A673 (cell line): ENCODE measurements around the gene POU2F3. TPM values are rescaled to one million over a fixed set of nuclear protein-coding genes. Genes with fewer than 3 reads are reported as not detected.

Experiments
- BruUV-seq: library from RNA; stranded (reverse); fragments of 400-500 nt; replicated peaks from 2 replicates; lab custom pipeline; 2021; lab: Mats Ljungman, UMichigan
- CTCF ChIA-PET: fragments of 300-600 bp; sonication (Branson Sonifier 250); formaldehyde crosslinking; loops from one replicate; lab custom pipeline; 2022; ENCODE audit warnings: antibody characterized with exemption; lab: Charles Lee
- POLR2A ChIA-PET: fragments of 300-600 bp; sonication (Branson Sonifier 250); formaldehyde crosslinking; loops from one replicate; lab custom pipeline; 2022; ENCODE audit warnings: antibody characterized with exemption; ENCODE audit not compliant: low non-redundant PET; lab: Charles Lee
- DNase-seq: peaks from one replicate; pipeline ENCODE4 v3.0.0-alpha.2; 2015; ENCODE audit warnings: low spot score
- H3K27ac ChIP-seq: fragments of 200-600 bp; sonication (generic); 2 replicates; pipeline ENCODE4 v1.5.1; 2016; ENCODE audit warnings: mixed run types, low read depth, mild to moderate bottlenecking, mixed read lengths, antibody characterized with exemption, low read length; ENCODE audit not compliant: poor library complexity, severe bottlenecking
- H3K27me3 ChIP-seq: fragments of 200-600 bp; sonication (generic); replicated peaks from 2 replicates; pipeline ENCODE4 v1.6.1; 2017; ENCODE audit warnings: mixed run types, low read depth, mild to moderate bottlenecking, mixed read lengths, antibody characterized with exemption, low read length; ENCODE audit not compliant: insufficient read depth, poor library complexity
- H3K36me3 ChIP-seq: fragments of 200-600 bp; sonication (generic); 2 replicates; pipeline ENCODE4 v1.6.1; 2016; ENCODE audit warnings: mixed run types, mild to moderate bottlenecking, mixed read lengths, antibody characterized with exemption, low read length; ENCODE audit not compliant: insufficient read depth, poor library complexity, severe bottlenecking
- H3K4me1 ChIP-seq: fragments of 200-600 bp; sonication (generic); 2 replicates; pipeline ENCODE4 v1.6.1; 2017; ENCODE audit warnings: mixed run types, mild to moderate bottlenecking, mixed read lengths, antibody characterized with exemption, low read length; ENCODE audit not compliant: insufficient read depth, poor library complexity, severe bottlenecking
- H3K4me3 ChIP-seq: fragments of 200-600 bp; sonication (generic); 2 replicates; pipeline ENCODE4 v1.5.1; 2016; ENCODE audit warnings: low read depth, mixed run types, mild to moderate bottlenecking, mixed read lengths, low read length; ENCODE audit not compliant: poor library complexity, severe bottlenecking
- H3K9me3 ChIP-seq: fragments of 200-600 bp; sonication (generic); 2 replicates; pipeline ENCODE4 v1.6.1; 2016; ENCODE audit warnings: mixed run types, low read depth, mild to moderate bottlenecking, mixed read lengths, antibody characterized with exemption, low read length; ENCODE audit not compliant: poor library complexity, severe bottlenecking
- EZH2 ChIP-seq: fragments of 200-600 bp; sonication (generic); IDR thresholded peaks from 2 replicates; pipeline ENCODE4 v1.6.1; 2017; ENCODE audit warnings: borderline replicate concordance, low read depth, mild to moderate bottlenecking, mixed read lengths, antibody characterized with exemption, low read length; ENCODE audit not compliant: poor library complexity, severe bottlenecking
- intact Hi-C: fragments of 100-400 bp; cut with micrococcal nuclease; formaldehyde crosslinking; loops from one replicate; pipeline ENCODE4 v1.10.0; 2022; ENCODE audit not compliant: unreplicated experiment
- total RNA-seq: library from RNA; stranded (reverse); gene quantifications from 2 replicates; pipeline ENCODE4 v1.2.3, GENCODE V29; 2021
- TF ChIP-seq, protein P1 (sequence below): fragments of 300-800, 200-600 bp; sonication (generic); conservative IDR thresholded peaks from 2 replicates; pipeline ENCODE4 v1.5.1; 2017; ENCODE audit warnings: low read depth, mild to moderate bottlenecking, antibody characterized with exemption, low read length, moderate library complexity, mixed read lengths

The POU2F3 gene
- total RNA-seq, 1 experiment from 2014 or later: not detected

DNA sequence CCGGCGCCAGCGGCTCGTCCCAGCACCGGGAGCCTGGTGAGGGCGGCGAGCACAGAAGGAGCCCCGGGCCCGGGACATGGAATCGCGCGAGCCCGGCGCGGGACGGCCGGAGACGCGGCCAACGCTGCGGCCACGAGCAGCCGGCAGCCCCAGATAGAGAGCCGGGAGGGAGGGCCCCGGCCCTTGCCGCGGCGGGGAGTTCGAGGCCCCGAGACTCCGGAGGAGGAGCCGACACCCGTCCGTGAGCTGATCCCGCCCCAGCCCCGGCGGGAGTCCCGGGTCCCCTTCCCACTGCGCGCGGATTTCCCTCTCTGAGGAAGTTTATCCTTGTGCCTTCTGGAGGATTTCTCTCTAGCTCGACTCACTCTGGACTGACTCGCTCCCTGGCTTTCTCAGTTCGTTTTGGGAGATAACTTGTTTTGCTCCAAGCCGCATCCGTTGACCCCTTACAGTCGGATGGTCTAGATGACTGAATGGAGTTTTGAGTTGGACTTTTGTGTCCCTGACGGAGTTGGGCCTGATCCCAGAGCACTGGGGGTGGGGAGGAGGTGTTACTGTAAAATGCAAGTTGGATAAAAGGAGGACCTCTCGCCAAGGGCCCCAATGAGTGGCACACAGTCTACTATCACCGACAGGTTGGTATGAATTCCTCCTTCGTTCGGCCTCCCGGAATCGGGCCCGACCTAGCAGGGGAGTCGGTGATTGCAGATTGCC lies 96.9 kb downstream of the POU2F3 start:
- intact Hi-C loops: loop anchor here (5.0 to 10.0 kb wide), 4 partner anchors 66 to 618 kb away; no protein-coding TSS in a partner anchor
- ChIA-PET CTCF (interaction anchor here (0.5 to 0.9 kb wide), 2 partner anchors 13 to 175 kb away, joined by 3 to 6 read pairs; partner anchors contain the start of gene GRIK4), POLR2A (no interaction called here)
- H3K4me1 ChIP-seq: peaks cover 30% of the 10 kb centered on the region
- peak overlapping the region; percentile 75 for H3K4me3 ChIP-seq
- TF ChIP-seq, protein P1, sequence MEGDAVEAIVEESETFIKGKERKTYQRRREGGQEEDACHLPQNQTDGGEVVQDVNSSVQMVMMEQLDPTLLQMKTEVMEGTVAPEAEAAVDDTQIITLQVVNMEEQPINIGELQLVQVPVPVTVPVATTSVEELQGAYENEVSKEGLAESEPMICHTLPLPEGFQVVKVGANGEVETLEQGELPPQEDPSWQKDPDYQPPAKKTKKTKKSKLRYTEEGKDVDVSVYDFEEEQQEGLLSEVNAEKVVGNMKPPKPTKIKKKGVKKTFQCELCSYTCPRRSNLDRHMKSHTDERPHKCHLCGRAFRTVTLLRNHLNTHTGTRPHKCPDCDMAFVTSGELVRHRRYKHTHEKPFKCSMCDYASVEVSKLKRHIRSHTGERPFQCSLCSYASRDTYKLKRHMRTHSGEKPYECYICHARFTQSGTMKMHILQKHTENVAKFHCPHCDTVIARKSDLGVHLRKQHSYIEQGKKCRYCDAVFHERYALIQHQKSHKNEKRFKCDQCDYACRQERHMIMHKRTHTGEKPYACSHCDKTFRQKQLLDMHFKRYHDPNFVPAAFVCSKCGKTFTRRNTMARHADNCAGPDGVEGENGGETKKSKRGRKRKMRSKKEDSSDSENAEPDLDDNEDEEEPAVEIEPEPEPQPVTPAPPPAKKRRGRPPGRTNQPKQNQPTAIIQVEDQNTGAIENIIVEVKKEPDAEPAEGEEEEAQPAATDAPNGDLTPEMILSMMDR: no peak
- no peak for TF ChIP-seq EZH2
- H3K36me3 ChIP-seq: no peaks in the 10 kb centered on the region
- H3K27ac ChIP-seq: peak overlapping the region; percentile 86
- no peaks in the 10 kb centered on the region for H3K27me3 ChIP-seq
- BruUV-seq: no TSS peak
- no peaks in the 10 kb centered on the region for H3K9me3 ChIP-seq
- peak; percentile 73 for DNase-seq

DNA sequence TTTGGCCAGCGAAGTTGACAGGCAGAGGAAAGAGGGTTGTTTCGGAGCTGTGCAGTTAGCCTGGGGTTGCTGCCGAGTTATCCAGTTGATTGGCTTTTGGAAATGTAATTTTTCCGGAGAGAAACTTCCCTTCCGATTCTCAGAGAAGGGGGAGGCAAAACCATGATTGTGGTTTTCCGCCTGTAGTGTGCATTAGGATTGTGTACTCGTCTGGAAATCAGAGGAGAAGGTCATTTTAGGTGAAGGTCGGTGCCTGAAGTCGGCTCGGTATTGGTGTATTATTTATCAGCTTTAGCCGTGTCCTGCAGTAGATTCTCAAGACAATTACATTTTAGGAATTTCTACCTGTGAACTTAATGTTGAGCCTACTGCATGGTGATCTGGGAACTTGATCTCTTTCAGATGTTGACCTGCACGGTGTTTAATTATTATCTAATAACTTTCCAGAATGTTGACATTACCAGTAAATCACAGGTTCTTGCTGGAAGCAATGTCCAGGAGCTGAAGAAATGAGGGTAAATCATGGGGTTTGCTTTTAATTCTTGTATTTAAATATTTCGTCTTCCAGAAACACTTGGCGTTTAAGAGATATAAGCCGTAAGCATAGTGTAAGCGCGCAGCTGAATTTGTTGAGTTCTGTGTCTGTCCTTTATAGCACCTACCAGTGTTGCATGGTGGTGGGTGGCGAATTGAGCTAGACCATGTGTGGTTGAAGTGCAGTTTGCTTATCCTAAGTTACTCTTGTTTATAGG lies 97.6 kb downstream of the POU2F3 start:
- Histone ChIP-seq H3K9me3 (peaks cover 3% of the 10 kb centered on the region), H3K4me3 (peak overlapping the region; percentile 75), H3K36me3 (peaks cover 2% of the 10 kb centered on the region), H3K4me1 (peaks cover 27% of the 10 kb centered on the region), H3K27ac (peak overlapping the region; percentile 86), H3K27me3 (no peaks in the 10 kb centered on the region)
- intact Hi-C loops: loop anchor here (5.0 to 10.0 kb wide), 4 partner anchors 65 to 617 kb away; no protein-coding TSS in a partner anchor
- CTCF ChIA-PET: interaction anchor here (0.5 kb wide), 1 partner anchor 98 kb away, joined by 4 read pairs; no protein-coding TSS in a partner anchor
- BruUV-seq: TSS peak; percentile 23
- POLR2A ChIA-PET: interaction anchor here (0.5 kb wide), 1 partner anchor 10 kb away, joined by 8 read pairs; no protein-coding TSS in a partner anchor
- no peak for TF ChIP-seq EZH2
- TF ChIP-seq, protein P1: no peak
- peak; percentile 64 for DNase-seq

DNA sequence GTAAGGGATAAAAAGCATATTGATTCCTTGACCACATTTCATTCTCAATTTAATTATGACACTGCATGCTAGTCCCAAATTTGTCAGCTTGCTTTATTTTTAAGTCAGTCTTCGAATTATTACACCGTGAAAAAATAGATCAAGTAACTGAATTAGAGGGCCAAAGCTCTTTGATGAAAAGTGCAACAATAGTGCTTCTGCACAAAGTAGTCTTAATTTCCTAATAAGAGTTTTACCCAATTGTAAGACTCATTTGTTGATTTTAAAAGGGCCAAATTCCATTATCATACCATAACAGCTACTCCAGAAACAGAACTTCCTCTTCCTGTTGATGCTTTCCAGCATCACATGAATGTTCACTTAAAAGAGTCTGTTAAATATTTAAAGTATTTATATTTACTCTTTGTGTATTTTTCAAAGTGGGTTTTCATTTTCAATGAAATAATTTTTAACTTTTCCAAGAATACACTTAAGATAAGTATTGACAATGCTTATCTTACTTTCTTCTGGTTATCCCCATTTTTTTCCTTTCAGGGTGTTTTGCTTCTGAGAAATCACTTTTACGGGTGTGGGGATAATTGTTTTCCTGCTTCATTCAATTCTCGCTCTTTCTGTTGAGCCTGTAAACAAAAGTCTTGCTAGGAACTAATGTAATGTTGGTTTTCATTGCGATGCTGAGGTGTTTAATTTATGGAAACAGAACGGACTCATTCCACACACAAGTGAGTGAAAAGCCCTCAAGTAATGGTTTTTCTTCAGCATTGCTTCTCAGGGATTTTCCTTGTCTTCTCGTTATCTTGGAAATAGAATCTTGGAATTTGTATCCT lies 98.4 kb downstream of the POU2F3 start:
- Histone ChIP-seq H3K27ac (peak overlapping the region; percentile 86), H3K9me3 (peaks cover 11% of the 10 kb centered on the region), H3K27me3 (no peaks in the 10 kb centered on the region), H3K4me3 (peak overlapping the region; percentile 75), H3K36me3 (peaks cover 7% of the 10 kb centered on the region), H3K4me1 (peaks cover 24% of the 10 kb centered on the region)
- intact Hi-C loops: loop anchor here (5.0 to 10.0 kb wide), 4 partner anchors 64 to 616 kb away; no protein-coding TSS in a partner anchor
- CTCF ChIA-PET: no interaction called here
- POLR2A ChIA-PET: no interaction called here
- TF ChIP-seq EZH2: no peak
- TF ChIP-seq, protein P1: no peak
- no peak for DNase-seq
- no TSS peak for BruUV-seq
